Cardiac muscle cell (in vitro differentiated cells and primary cell): ENCODE data around the gene TMTC4. TPM values are rescaled to one million over a fixed set of nuclear protein-coding genes. Genes with fewer than 3 reads are reported as not detected.

Source experiments
- DNase-seq, 2 donors: peaks; one replicate each; pipeline versions ENCODE4 v3.0.0 to v3.0.0-alpha.2; 2010 to 2017; ENCODE audit warnings: low read depth in 1 of 2, low spot score in 1 of 2
- H3K27ac ChIP-seq: fragments of 200-600 bp; sonication (generic); 2 replicates; pipeline ENCODE4 v1.5.1; 2016
- H3K27me3 ChIP-seq: fragments of 200-600 bp; sonication (generic); 2 replicates; pipeline ENCODE4 v1.6.0; 2016; ENCODE audit warnings: control low read depth
- H3K36me3 ChIP-seq: fragments of 200-600 bp; sonication (generic); 2 replicates; pipeline ENCODE4 v1.5.1; 2016; ENCODE audit warnings: control low read depth
- H3K4me1 ChIP-seq: fragments of 200-600 bp; sonication (generic); 2 replicates; pipeline ENCODE4 v1.8.1; 2017; ENCODE audit warnings: low read depth, mild to moderate bottlenecking, mixed run types
- H3K4me3 ChIP-seq: fragments of 200-600 bp; sonication (generic); 2 replicates; pipeline ENCODE4 v1.5.1; 2016; ENCODE audit warnings: mild to moderate bottlenecking
- H3K9me3 ChIP-seq: fragments of 200-600 bp; sonication (generic); 2 replicates; pipeline ENCODE4 v1.5.1; 2017; ENCODE audit warnings: low read depth, mild to moderate bottlenecking, control low read depth
- polyA plus RNA-seq: library from polyadenylated mRNA; unstranded; fragments of >200 nt; fragmentation: Nextera tagmentation; extraction: Ambion mirVana; gene quantifications from 2 replicates; pipeline ENCODE4 v1.2.1, GENCODE V29; 2016
- total RNA-seq: library from RNA; depleted of rRNA; stranded (reverse); fragments of >200 nt; gene quantifications from 2 replicates; pipeline ENCODE4 v1.2.3, GENCODE V29; 2016
- TF ChIP-seq, protein P1 (sequence below): IDR thresholded peaks from 2 replicates; pipeline ENCODE4 v1.5.1; 2012; ENCODE audit warnings: low read depth, mild to moderate bottlenecking, low read length

TMTC4 gene, protein sequence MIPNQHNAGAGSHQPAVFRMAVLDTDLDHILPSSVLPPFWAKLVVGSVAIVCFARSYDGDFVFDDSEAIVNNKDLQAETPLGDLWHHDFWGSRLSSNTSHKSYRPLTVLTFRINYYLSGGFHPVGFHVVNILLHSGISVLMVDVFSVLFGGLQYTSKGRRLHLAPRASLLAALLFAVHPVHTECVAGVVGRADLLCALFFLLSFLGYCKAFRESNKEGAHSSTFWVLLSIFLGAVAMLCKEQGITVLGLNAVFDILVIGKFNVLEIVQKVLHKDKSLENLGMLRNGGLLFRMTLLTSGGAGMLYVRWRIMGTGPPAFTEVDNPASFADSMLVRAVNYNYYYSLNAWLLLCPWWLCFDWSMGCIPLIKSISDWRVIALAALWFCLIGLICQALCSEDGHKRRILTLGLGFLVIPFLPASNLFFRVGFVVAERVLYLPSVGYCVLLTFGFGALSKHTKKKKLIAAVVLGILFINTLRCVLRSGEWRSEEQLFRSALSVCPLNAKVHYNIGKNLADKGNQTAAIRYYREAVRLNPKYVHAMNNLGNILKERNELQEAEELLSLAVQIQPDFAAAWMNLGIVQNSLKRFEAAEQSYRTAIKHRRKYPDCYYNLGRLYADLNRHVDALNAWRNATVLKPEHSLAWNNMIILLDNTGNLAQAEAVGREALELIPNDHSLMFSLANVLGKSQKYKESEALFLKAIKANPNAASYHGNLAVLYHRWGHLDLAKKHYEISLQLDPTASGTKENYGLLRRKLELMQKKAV
- total RNA-seq = 29.3 and 35.0 TPM in 2 replicates
- 25.6 and 28.1 TPM in 2 replicates for polyA plus RNA-seq

DNA sequence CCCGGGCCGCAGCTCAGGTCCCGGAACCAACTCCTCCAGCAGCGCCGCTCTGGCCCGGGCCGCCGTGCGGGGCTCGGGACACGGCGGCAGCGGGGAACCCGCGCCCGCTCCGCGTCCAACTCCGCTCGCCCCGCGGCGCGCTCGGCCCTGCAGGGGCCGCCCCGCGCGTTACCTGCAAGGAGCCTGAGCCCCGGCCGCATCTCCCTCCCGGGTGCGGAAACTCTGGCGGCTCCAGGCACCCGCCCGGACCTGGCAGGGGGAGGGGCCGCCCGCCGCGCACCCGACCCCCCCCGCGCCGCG is at the start of gene TMTC4:
Gene TMTC4, minus strand, starts transcription at position 224 of the 300 bp plus-strand sequence. CDS start 4,433 bp downstream, outside the sequence.
- Histone ChIP-seq H3K27ac (peak within 1 kb of the TSS; percentile 61), H3K9me3 (no peaks in the 10 kb centered on the region), H3K36me3 (no peaks in the 10 kb centered on the region), H3K4me3 (peak within 1 kb of the TSS; percentile 74), H3K4me1 (peaks cover 7% of the 10 kb centered on the region), H3K27me3 (peaks cover 7% of the 10 kb centered on the region)
- no peak for DNase-seq
- TF ChIP-seq, protein P1, sequence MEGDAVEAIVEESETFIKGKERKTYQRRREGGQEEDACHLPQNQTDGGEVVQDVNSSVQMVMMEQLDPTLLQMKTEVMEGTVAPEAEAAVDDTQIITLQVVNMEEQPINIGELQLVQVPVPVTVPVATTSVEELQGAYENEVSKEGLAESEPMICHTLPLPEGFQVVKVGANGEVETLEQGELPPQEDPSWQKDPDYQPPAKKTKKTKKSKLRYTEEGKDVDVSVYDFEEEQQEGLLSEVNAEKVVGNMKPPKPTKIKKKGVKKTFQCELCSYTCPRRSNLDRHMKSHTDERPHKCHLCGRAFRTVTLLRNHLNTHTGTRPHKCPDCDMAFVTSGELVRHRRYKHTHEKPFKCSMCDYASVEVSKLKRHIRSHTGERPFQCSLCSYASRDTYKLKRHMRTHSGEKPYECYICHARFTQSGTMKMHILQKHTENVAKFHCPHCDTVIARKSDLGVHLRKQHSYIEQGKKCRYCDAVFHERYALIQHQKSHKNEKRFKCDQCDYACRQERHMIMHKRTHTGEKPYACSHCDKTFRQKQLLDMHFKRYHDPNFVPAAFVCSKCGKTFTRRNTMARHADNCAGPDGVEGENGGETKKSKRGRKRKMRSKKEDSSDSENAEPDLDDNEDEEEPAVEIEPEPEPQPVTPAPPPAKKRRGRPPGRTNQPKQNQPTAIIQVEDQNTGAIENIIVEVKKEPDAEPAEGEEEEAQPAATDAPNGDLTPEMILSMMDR = no peak

DNA sequence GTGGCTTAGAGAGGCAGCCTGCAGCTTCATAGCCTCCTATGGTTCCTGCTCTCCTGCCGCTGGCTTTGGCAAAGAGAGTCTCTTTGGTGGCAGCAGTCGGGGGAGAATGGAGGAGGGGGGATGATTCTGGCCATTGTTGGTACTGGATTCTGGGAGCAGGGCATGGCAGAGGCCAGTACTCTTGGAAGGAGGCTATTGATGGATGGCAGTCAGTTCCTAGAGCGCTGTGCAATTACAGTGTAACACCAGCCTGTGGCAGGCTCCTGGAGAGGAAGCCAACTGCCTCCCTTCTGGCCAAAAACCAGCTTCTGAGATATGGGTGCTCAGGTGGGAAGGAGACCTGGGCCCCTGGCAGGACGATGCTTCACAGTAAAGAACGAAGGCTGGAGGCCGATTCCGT is 47.9 kb upstream of the TMTC4 start:
- H3K4me1 ChIP-seq = no peaks in the 10 kb centered on the region
- no peak overlapping the region for H3K27ac ChIP-seq
- no peak overlapping the region for H3K4me3 ChIP-seq
- no peaks in the 10 kb centered on the region for H3K27me3 ChIP-seq
- TF ChIP-seq, protein P1 = no peak
- no peaks in the 10 kb centered on the region for H3K9me3 ChIP-seq
- DNase-seq = no peak
- no peaks in the 10 kb centered on the region for H3K36me3 ChIP-seq

DNA sequence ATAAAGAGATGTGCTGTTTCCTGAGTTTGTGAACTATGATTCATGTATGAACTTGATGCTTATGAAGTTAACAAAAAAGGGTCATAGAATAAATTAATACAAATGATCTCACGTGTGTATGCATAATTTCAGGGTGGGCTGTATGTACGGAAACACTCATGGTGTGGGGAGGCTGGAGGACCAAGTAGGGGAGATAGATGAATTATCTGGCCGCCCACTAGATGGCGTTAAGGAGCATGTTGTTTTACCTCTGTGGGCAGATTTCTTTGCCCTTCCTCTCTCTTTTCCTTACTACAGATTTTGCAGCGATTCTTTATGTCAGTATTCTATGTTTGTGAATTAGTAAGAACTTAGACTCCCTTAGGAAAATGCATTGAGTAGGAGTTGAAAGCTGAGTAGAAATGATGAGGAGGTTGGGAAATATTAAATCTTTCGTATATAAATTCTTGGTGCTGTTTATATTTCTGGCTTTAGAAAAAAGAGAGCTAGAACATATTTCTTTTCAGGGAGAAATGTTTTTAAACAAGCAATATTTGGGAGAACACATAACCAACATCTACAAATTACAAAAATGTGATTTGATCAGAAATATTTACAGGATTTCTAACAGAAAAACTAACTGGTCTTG is 47.4 kb upstream of the TMTC4 start:
- H3K36me3 ChIP-seq = no peaks in the 10 kb centered on the region
- TF ChIP-seq, protein P1 = peak; percentile 78
- H3K4me3 ChIP-seq = no peak overlapping the region
- no peaks in the 10 kb centered on the region for H3K9me3 ChIP-seq
- no peak overlapping the region for H3K27ac ChIP-seq
- DNase-seq = peak; percentile 63 to 70
- H3K4me1 ChIP-seq = no peaks in the 10 kb centered on the region
- no peaks in the 10 kb centered on the region for H3K27me3 ChIP-seq

DNA sequence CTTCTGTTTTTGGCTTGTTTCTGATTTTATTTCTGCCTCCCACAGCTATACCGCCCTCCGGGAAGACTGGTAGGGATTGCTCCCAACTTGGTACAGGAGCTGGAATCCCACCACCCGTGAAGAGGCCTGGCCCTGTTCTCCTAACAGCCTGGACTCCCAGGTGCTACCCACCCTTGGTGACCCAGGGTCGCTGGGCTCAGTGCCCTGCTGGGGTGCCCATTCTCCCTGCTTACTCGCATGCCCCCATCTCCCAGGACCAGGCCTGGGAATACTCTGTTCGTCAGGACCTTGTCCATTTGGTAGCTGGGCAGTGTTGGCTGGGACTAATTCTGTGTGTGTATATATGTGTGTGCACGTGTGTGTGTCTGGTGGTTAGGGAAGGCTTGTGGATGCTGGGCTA is 41.0 kb upstream of the TMTC4 start:
- TF ChIP-seq, protein P1 = no peak
- no peaks in the 10 kb centered on the region for H3K9me3 ChIP-seq
- no peaks in the 10 kb centered on the region for H3K4me1 ChIP-seq
- DNase-seq = no peak
- no peaks in the 10 kb centered on the region for H3K27me3 ChIP-seq
- no peaks in the 10 kb centered on the region for H3K36me3 ChIP-seq
- H3K4me3 ChIP-seq = no peak overlapping the region
- no peak overlapping the region for H3K27ac ChIP-seq

- no peak for DNase-seq
- Histone ChIP-seq H3K36me3 (no peaks in the 10 kb centered on the region), H3K9me3 (no peaks in the 10 kb centered on the region), H3K27ac (no peak overlapping the region), H3K27me3 (no peaks in the 10 kb centered on the region), H3K4me3 (no peak overlapping the region), H3K4me1 (no peaks in the 10 kb centered on the region)
- TF ChIP-seq, protein P1 = no peak
These were observed 39.9 kb upstream of the TMTC4 start for GRCh38 chr13:100714478-100714877.
